Measurements from ENCODE around the gene AGPAT4.
"Not testable (repeated sequence)": the region's sequence is repeated elsewhere in the genome, so short reads cannot be mapped to it uniquely, and the experiment has no call there.

Gene AGPAT4

DNA sequence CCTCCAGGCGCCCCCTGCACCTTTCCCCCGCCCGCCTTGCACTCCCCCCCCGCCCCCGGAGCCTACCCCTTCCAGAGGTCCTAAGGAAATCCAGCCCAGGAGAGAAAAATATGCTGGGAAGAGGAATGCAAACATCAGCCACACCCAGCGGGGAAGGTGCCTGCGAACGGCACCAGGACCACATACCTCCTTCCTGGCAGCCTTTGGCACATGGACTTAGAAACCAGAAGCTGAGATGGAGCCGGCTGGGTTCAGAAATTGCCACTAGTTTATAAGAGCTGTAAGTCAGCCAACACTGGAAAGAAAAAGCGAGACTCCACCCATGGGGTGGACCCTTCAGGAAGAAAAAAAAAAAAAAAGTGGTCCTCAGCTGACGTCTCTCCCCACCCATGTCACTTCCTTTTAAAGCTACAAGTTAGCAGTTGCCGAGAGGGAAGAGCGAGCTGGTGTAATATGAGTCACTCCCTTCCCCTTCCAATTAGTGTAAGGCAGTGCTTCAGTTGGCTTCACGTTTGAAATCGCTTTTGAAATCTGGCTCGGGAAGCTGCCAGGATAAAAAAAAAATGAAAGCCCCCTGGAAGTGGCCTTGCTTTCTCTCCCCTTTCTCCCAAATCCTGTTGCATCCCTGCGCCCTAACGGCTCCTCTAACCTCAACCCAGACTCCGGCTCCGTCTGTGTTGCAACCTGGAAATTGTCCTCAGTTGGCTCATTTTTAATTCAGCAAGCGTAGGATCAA, at the start of gene AGPAT4:
AGPAT4 (minus strand) TSS at position 310 of the 736 bp plus-strand sequence. CDS start 41,848 bp downstream, outside the sequence.
- DNase-seq: peak; percentile 98

- no peak for DNase-seq
Measured at GRCh38 chr6:161319231-161319630, 45.4 kb upstream of the AGPAT4 start.

GRCh38 chr6:161318456-161318855, 44.6 kb upstream of the AGPAT4 start:
- no peak for DNase-seq

DNA sequence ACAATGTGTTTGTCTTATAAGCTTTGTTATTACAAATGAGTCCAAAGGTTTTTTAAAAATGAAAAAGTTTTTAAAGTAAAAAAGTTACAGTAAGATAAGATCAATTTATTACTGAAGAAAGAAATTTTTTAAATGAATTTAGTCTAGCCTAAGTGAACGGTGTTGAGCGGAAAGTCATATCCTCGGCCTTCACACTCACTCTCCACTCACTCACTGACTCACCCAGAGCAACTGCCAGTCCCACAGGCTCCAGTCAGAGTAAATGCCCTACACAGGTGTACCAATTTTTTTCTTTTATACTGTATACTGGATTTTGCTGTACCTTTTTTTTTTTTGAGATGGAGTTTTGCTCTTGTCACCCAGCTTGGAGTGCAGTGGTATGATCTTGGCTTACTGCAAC, 42.7 kb upstream of the AGPAT4 start:
- no peak for DNase-seq

DNA sequence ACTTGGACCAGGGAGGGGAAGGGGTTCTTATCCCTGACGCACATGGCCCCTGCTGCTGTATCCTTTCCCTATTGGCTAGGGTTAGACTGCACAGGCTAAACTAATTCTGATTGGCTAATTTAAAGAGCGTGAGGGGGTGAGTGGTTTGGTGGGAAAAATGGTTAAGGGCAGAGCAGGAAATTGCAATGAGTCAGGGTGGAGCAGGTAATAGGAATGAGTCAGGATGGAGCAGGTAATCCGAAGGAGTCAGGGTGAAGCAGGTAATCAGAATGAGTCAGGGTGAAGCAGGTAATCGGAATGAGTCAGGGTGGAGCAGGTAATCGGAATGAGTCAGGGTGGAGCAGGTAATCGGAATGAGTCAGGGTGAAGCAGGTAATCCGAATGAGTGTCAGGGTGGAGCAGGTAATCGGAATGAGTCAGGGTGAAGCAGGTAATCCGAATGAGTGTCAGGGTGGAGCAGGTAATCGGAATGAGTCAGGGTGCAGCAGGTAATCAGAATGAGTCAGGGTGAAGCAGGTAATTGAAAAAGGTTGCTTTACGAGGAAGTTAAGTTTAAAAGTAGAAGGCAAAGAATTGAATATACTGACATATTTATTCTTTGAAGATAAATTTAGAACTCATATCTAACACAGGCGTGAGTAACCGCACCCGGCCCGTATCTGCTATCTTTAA, 41.5 kb upstream of the AGPAT4 start:
- DNase-seq: not testable (repeated sequence)

DNA sequence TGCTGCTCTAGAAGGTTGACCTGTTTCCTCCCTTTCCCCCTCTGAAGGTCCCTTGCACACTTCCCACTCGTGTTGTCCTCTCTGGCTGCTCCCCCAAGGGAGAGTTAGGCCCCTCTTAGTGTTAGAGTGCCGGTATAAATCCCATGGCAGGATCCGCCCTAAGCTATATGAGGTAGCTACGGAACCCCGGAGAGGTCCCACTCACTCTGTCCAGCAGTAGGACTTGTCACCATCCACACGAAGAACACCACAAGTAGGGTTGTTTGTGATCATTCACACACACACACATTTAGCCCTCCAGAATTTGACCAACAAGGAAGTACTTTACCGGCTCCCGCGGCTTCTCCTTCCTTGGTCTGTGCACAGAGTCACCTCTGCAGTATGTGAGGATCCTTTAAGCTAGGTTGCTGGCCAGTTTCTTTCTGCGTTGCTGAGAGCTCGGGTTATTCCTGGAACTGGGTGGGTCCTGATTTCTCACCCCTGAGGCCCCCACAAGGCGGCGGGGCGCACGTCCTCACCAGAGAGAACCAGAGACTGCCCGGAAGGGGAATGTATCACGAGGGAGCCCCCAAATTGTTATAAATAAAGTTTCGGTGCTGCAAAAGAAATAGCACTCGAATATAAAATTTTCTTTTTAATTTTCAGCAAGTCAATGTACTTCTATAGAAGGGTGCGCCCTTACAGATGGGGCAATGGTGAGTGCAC, 40.8 kb upstream of the AGPAT4 start:
- DNase-seq: not testable (repeated sequence)

- DNase-seq: no peak
Measured at GRCh38 chr6:161313940-161314509, 40.2 kb upstream of the AGPAT4 start.

DNA sequence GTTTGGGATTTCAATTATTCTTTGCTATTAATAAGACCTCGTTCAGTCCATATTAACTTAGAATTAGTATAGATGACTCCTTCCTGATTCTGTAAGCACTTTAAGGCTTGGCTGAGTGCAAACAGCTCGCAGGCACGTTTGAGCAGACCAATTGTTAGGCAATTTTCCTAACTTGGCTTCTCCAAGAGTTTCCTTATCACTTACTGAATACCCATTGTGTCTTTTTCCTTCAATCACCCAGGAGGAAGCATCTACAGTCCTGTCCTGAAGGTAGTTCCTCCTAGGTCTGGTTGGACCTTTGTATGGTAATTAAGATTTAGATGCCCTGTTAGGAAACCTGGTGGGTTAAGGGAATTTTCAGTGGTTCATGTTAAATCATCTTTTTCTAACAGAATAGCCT, 39.6 kb upstream of the AGPAT4 start:
- DNase-seq: not testable (repeated sequence)

DNA sequence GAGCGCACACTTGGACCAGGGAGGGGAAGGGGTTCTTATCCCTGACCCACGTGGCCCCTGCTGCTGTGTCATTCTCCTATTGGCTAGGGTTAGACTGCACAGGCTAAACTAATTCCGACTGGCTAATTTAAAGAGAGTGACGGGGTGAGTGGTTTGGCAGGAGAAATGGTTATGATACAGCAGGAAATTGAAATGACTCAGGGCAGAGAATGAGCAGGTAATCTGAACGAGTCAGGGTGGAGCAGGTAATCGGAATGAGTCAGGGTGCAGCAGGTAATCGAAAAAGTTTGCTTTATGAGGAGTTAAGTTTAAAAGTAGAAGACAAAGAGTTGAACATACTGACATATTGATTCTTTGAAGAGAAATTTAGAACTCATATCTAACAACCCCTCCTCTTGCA, 35.9 kb upstream of the AGPAT4 start:
- not testable (repeated sequence) for DNase-seq

DNA sequence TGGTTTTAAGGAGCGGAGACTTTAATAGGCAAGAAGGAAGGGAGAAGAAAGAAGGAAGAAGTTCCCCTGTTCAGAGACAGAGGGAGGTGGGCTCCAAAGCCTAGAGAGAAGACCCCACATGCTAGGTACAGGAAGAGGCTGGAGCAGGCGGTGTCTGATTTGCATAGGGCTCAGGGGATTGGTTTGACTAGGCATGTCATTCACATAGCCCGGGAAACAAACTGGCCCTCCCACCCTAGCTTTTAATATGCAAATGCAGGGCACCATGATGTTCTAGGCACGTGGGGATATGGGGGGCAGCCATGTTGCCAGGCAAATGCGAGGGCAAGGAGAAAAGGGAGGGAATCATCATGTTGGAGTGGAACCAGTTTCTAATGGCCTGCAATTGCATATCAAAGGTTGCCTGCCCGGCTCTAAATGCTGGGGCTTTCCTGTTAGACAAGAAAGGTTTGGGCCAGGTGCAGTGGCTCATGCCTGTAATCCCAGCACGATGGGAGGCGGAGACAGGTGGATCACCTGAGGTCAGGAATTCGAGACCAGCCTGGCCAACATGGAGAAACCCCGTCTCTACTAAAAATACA, 34.3 kb upstream of the AGPAT4 start:
- no peak for DNase-seq

- no peak for DNase-seq
Measured at GRCh38 chr6:161305860-161306259, 32.0 kb upstream of the AGPAT4 start.

DNA sequence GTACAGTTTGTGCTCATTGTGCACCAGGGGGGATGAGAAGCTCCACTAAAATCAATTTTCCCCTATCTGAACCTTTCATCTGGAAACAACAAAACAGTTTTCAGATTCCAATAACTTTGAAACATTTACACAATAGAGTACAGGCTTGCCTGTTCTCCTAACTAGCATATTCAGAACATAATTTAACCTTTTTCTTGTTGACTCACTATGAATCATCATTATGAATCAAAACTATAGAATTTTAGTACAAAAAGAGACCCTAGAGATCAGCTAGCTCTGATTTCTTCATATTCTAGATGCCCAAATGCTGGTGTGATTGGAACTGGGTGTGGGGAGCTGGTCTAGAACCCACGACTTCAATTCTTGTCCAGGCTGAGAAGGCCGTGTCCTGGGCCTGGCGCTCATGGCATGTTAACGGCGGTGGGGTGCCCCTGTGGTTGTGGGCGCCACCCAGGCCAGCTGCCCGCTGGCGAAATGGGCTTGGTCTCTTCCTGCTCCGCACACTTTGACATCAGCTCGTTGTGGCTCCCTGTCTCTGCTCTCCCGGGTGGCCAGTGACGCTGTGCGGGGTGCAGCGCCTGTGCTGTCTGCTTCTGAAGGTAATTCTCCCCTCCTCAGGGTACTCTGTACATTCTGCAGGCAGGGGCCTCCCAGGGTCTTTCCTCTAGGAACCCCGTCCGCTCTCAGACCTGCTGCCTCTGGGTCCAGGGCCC, 29.9 kb upstream of the AGPAT4 start:
- DNase-seq: peak; percentile 51

- no peak for DNase-seq
Measured at GRCh38 chr6:161302949-161303348, 29.1 kb upstream of the AGPAT4 start.

- peak; percentile 63 for DNase-seq
Measured at GRCh38 chr6:161301338-161301737, 27.5 kb upstream of the AGPAT4 start.

GRCh38 chr6:161300823-161301222, 27.0 kb upstream of the AGPAT4 start:
- no peak for DNase-seq

DNA sequence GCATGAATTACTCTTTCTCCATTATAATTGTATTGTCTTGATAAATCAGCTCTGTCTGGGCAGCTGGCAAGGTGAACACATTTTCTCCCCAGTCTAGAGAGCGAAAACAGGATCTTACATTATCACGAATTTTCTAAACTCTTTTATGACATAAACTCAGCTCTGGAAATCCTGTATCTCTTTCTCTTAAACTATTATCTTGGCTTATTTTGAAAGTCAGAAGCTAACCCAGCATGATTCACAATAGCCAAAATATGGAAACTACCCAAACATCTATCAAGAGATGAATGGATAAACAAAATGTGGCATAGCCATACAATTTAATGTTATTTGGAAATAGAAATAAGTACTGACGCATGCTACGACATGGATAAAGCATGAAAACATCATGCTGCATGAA, 25.9 kb upstream of the AGPAT4 start:
- no peak for DNase-seq

DNA sequence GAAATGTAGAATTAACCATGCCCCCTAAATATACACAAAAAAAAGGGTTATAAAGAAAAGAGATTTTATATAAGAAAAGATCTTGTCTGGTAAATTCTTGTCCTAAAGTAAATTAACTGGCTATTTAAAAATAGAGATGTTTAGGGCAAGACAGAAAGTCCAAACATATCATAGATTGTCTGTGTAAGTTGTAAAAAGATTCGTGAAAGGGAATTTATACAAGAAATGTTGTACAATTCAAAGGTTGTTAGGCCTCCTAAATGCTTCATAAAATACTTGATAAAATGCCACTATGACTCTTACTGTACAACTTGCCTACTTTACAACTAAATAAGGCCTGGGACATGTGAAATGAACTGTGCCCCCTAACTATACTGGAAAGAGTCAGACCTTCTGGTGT, 21.9 kb upstream of the AGPAT4 start:
- no peak for DNase-seq

- DNase-seq: no peak
Measured at GRCh38 chr6:161292650-161293281, 18.9 kb upstream of the AGPAT4 start.

GRCh38 chr6:161292145-161292544, 18.3 kb upstream of the AGPAT4 start:
- no peak for DNase-seq

DNA sequence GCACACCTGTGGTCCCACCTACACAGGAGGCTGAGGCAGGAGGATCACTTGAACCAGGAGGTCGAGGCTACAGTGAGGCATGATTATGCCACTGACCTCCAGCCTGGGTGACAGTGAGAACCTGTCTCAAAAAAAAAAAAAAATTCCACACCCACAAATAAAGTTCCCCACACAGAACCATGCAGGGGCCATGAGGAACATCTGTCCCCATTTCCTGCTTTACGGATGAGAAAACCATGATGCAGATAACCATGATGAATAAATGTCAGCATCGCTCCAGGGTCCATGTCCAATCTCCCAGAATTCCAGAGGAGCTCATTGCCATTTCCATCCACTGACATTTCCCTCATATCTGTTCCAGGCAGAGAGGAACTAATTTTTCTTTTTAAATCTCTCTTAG, 16.9 kb upstream of the AGPAT4 start:
- DNase-seq: no peak

GRCh38 chr6:161284653-161285052, 10.8 kb upstream of the AGPAT4 start:
- DNase-seq: no peak

- DNase-seq: no peak
Measured at GRCh38 chr6:161281092-161281491, 7.2 kb upstream of the AGPAT4 start.

All from fibroblast of skin of right quadriceps (primary cell).